ENCODE results near the gene CACNA1C.

Gene CACNA1C

GRCh38 chr12:2351161-2351560 lies 298.4 kb downstream of the CACNA1C start:
- no peak for DNase-seq

GRCh38 chr12:2352203-2352602 lies 299.4 kb downstream of the CACNA1C start:
- no peak for DNase-seq

- no peak for DNase-seq
Measured at GRCh38 chr12:2353281-2353680, 300.5 kb downstream of the CACNA1C start.

- DNase-seq: no peak
Measured at GRCh38 chr12:2353691-2354090, 300.9 kb downstream of the CACNA1C start.

GRCh38 chr12:2354151-2354991 lies 301.6 kb downstream of the CACNA1C start:
- no peak for DNase-seq

GRCh38 chr12:2355198-2355597 lies 302.4 kb downstream of the CACNA1C start:
- no peak for DNase-seq

- no peak for DNase-seq
Measured at GRCh38 chr12:2355604-2356003, 302.8 kb downstream of the CACNA1C start.

GRCh38 chr12:2356601-2357125 lies 303.9 kb downstream of the CACNA1C start:
- DNase-seq: no peak

GRCh38 chr12:2358986-2359658 lies 306.3 kb downstream of the CACNA1C start:
- DNase-seq: no peak

- no peak for DNase-seq
Measured at GRCh38 chr12:2359725-2360629, 307.2 kb downstream of the CACNA1C start.

- no peak for DNase-seq
Measured at GRCh38 chr12:2360630-2361170, 307.9 kb downstream of the CACNA1C start.

GRCh38 chr12:2363836-2364609 lies 311.2 kb downstream of the CACNA1C start:
- no peak for DNase-seq

- no peak for DNase-seq
Measured at GRCh38 chr12:2364631-2365051, 311.9 kb downstream of the CACNA1C start.

GRCh38 chr12:2366711-2367110 lies 313.9 kb downstream of the CACNA1C start:
- no peak for DNase-seq

- no peak for DNase-seq
Measured at GRCh38 chr12:2372178-2372577, 319.4 kb downstream of the CACNA1C start.

GRCh38 chr12:2372735-2373134 lies 319.9 kb downstream of the CACNA1C start:
- DNase-seq: no peak

GRCh38 chr12:2373307-2373706 lies 320.5 kb downstream of the CACNA1C start:
- DNase-seq: no peak

GRCh38 chr12:2374092-2374906 lies 321.5 kb downstream of the CACNA1C start:
- DNase-seq: no peak

- no peak for DNase-seq
Measured at GRCh38 chr12:2375871-2376270, 323.1 kb downstream of the CACNA1C start.

- no peak for DNase-seq
Measured at GRCh38 chr12:2376908-2377657, 324.3 kb downstream of the CACNA1C start.

All from stimulated activated CD8-positive, alpha-beta memory T cell treated with anti-CD3 and anti-CD28 coated beads, Interleukin-4, amount 100 ng/mL, for 48 hours (primary cell).